ENCODE data around the gene PDE8B. TPM values are rescaled to one million over a fixed set of nuclear protein-coding genes. Genes with fewer than 3 reads are reported as not detected.

Gene PDE8B
- total RNA-seq, 1 donor from 2014 or later: 2.9 TPM

DNA sequence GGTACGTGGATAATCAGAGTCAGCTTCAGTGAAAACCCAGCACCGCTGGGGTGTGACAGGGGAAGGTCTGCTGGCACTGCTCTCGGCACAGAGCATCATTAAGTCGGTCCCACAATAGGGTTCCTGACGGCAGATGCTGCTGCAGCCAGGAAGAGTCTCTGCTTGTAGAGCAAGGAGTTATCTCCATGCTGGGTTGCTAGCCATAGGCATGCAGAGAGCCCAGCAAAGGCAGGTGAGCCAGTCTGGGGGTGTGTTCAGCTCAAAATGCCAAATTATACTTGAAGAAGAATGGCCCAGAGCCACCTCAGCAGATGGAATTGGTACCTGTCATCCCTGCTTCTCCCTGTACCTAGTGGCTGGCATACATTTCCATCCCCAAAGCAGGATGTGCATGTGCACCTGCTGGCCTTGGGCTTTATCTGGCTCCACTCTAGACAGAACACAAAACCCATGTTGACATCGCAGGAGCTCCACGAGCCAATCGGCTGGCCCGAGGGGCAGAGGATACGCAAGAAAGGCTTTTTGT, 180.8 kb downstream of the PDE8B start:
- TF ChIP-seq, protein P1, sequence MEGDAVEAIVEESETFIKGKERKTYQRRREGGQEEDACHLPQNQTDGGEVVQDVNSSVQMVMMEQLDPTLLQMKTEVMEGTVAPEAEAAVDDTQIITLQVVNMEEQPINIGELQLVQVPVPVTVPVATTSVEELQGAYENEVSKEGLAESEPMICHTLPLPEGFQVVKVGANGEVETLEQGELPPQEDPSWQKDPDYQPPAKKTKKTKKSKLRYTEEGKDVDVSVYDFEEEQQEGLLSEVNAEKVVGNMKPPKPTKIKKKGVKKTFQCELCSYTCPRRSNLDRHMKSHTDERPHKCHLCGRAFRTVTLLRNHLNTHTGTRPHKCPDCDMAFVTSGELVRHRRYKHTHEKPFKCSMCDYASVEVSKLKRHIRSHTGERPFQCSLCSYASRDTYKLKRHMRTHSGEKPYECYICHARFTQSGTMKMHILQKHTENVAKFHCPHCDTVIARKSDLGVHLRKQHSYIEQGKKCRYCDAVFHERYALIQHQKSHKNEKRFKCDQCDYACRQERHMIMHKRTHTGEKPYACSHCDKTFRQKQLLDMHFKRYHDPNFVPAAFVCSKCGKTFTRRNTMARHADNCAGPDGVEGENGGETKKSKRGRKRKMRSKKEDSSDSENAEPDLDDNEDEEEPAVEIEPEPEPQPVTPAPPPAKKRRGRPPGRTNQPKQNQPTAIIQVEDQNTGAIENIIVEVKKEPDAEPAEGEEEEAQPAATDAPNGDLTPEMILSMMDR (IDR thresholded peaks at IDR 0.05; ENCODE audit: unreplicated experiment): no peak
- peaks cover 12% of the 10 kb centered on the region for H3K4me1 Mint-ChIP-seq
- no peaks in the 10 kb centered on the region for H3K27me3 Mint-ChIP-seq (ENCODE audit: low read depth)
- H3K27ac Mint-ChIP-seq: no peak overlapping the region
- DNase-seq (ENCODE audit: low spot score in 2 of 2, unreplicated experiment in 2 of 2): no peak
- no peak overlapping the region for H3K4me3 Mint-ChIP-seq
- peaks cover 13% of the 10 kb centered on the region for H3K9me3 Mint-ChIP-seq
- peaks cover 2% of the 10 kb centered on the region for H3K36me3 Mint-ChIP-seq

DNA sequence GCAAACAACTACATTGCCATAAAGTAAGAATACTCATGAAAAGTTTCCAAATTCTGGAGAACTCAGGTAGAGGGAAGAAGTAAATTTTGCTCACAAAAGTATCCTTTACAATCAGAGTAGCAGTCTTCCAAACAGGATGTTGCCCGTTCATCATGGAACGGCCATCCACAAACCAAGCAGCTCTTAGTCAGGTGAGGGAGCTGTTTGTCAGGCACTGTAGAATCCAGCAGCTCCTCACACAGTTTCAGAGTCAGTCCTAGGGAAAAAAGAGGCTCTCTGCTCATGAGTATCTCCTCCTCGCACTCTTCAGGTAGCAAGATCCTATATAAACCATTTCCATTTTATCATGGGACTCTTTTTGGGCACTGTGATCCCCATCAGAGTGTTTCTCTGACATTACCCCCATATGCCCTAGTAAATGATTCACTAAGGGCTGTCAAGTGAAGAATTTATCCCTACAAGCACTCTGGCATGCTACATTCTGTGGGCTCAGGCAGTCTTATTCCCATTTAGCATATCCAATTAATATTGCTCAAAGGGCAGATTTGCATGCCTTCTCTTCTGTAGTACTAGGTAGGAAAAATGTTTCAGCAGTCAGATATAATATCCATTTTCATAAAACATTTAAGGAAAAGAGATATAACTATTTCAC, 183.7 kb downstream of the PDE8B start:
- H3K9me3 Mint-ChIP-seq: no peaks in the 10 kb centered on the region
- no peaks in the 10 kb centered on the region for H3K27me3 Mint-ChIP-seq (ENCODE audit: low read depth)
- TF ChIP-seq, protein P1 (IDR thresholded peaks at IDR 0.05; ENCODE audit: unreplicated experiment): no peak
- H3K4me1 Mint-ChIP-seq: peaks cover 29% of the 10 kb centered on the region
- no peaks in the 10 kb centered on the region for H3K36me3 Mint-ChIP-seq
- no peak overlapping the region for H3K4me3 Mint-ChIP-seq
- peak overlapping the region; percentile 35 for H3K27ac Mint-ChIP-seq
- DNase-seq (ENCODE audit: low spot score in 2 of 2, unreplicated experiment in 2 of 2): no peak

DNA sequence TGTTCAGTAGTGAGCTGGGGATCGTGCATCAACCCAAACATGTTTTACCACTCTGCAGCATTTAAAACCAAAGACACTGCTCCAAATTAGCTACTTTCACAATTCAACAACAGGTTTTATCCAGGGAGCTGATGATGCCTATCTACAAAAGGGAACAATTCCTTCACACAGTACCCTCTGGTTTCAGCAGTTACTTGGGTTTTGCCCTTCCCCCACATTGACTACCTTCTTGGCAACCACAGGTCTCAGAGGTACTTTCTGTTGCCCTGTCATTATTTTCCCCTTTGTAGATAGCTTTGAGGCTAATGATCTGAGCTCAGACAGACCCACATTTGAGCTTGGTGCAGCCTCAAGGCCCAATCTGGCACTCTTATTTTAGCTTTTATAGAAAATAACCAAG, 185.5 kb downstream of the PDE8B start:
- TF ChIP-seq, protein P1 (IDR thresholded peaks at IDR 0.05; ENCODE audit: unreplicated experiment): no peak
- H3K27ac Mint-ChIP-seq: peak overlapping the region; percentile 63
- H3K4me1 Mint-ChIP-seq: peaks cover 36% of the 10 kb centered on the region
- H3K27me3 Mint-ChIP-seq (ENCODE audit: low read depth): no peaks in the 10 kb centered on the region
- H3K36me3 Mint-ChIP-seq: no peaks in the 10 kb centered on the region
- DNase-seq (ENCODE audit: low spot score in 2 of 2, unreplicated experiment in 2 of 2): no peak
- H3K9me3 Mint-ChIP-seq: no peaks in the 10 kb centered on the region
- H3K4me3 Mint-ChIP-seq: no peak overlapping the region

DNA sequence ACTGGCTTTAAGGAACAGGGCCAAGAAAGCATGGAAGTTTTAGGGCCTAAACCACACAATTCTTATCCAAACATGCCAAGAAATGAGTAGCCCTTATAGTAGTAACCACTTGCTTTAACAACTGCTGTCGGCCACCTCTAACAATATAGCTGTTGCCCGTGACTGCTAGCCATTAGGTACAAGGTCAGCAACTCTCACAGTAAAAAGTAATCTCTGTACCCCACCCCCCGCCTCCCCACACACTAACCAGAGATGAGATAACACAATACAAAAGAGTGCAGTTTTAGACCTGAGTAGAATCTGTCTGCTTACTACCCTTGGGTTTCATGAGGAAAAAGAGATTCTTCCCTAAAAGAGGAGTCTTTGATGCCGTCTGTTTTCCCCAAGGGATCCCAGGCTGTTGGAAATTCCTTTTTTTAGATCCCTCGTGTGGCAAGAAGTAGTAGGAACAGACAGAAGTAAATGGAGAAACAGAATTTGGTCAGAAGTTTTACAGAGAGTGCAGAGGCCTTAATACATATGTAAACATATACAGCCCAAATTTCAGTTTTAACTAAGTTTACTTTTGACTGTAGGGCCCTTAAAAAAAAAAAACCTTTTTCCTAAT, 187.3 kb downstream of the PDE8B start:
- H3K9me3 Mint-ChIP-seq: no peaks in the 10 kb centered on the region
- H3K4me1 Mint-ChIP-seq: peaks cover 36% of the 10 kb centered on the region
- H3K27me3 Mint-ChIP-seq (ENCODE audit: low read depth): no peaks in the 10 kb centered on the region
- no peak overlapping the region for H3K4me3 Mint-ChIP-seq
- H3K27ac Mint-ChIP-seq: peak overlapping the region; percentile 44
- no peaks in the 10 kb centered on the region for H3K36me3 Mint-ChIP-seq
- TF ChIP-seq, protein P1 (IDR thresholded peaks at IDR 0.05; ENCODE audit: unreplicated experiment): no peak
- no peak for DNase-seq (ENCODE audit: low spot score in 2 of 2, unreplicated experiment in 2 of 2)

DNA sequence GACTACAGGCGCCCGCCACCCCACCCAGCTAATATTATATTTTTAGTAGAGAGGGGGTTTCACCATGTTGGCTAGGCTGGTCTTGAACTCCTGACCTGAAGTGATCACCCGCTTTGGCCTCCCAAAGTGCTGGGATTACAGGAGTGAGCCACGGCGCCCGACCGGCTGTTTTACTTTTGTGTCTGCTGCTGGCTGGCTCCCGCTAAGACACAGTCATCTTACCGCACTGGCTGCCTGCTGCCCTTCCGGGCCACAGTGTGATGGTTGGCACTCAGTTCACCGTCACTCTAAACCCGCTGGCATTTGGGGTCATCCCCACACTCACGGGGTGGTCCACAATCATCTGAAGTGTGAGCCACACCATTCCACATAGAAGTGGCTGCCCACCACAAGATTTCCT, 188.0 kb downstream of the PDE8B start:
- Mint-ChIP-seq H3K36me3 (no peaks in the 10 kb centered on the region), H3K4me1 (peaks cover 36% of the 10 kb centered on the region), H3K27ac (peak overlapping the region; percentile 82), H3K4me3 (no peak overlapping the region), H3K27me3 (ENCODE audit: low read depth) (no peaks in the 10 kb centered on the region), H3K9me3 (no peaks in the 10 kb centered on the region)
- TF ChIP-seq, protein P1 (IDR thresholded peaks at IDR 0.05; ENCODE audit: unreplicated experiment): no peak
- no peak for DNase-seq (ENCODE audit: low spot score in 2 of 2, unreplicated experiment in 2 of 2)

All from mesothelial cell of epicardium (in vitro differentiated cells).